ENCODE data around the gene ZNF746. TPM values are rescaled to one million over a fixed set of nuclear protein-coding genes. Genes with fewer than 3 reads are reported as not detected.

Gene ZNF746
- total RNA-seq, 1 experiment from 2014 or later = 18.5 TPM

GRCh38 chr7:149524394-149524793 lies 26.8 kb upstream of the ZNF746 start:
- TF ChIP-seq CTCF (IDR thresholded peaks at IDR 0.05; ENCODE audit: unreplicated experiment) = no peak
- no peaks in the 10 kb centered on the region for H3K36me3 Mint-ChIP-seq (ENCODE audit: insufficient read depth, unreplicated experiment)
- intact Hi-C loops (cut with micrococcal nuclease; ENCODE audit: unreplicated experiment) = no loop called here
- BruUV-seq (replicated peaks) = no TSS peak
- no peak overlapping the region for H3K27ac Mint-ChIP-seq (ENCODE audit: unreplicated experiment)
- CTCF ChIA-PET = no interaction called here
- no peaks in the 10 kb centered on the region for H3K27me3 Mint-ChIP-seq (ENCODE audit: unreplicated experiment)
- H3K9me3 Mint-ChIP-seq (ENCODE audit: low read depth, unreplicated experiment) = peaks cover 6% of the 10 kb centered on the region
- H3K4me3 Mint-ChIP-seq (ENCODE audit: low read depth, unreplicated experiment) = no peak overlapping the region
- H3K4me1 Mint-ChIP-seq (ENCODE audit: low read depth, unreplicated experiment) = no peaks in the 10 kb centered on the region
- DNase-seq = no peak

DNA sequence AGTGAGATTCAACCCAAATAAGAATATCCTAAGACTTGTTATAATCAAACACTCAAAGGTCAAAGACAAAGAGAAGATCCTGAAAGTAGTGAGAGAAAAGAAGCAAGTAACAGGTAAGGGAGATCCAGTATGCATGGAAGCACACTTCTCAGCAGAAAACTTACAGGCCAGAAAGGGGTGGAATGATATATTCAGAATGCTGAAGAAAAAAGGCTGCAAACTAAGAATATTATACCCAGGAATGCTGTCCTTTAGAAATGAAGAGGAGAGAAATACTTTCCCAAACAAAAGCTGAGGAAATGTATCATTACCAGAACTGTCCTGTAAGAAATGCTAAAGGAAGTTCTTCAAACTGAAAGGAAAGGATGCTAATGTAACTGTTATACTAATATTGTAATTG lies 12.6 kb upstream of the ZNF746 start:
- H3K9me3 Mint-ChIP-seq (ENCODE audit: low read depth, unreplicated experiment) = peaks cover 8% of the 10 kb centered on the region

GRCh38 chr7:149509774-149510173 lies 12.2 kb upstream of the ZNF746 start:
- Mint-ChIP-seq H3K27ac (ENCODE audit: unreplicated experiment) (no peak overlapping the region), H3K36me3 (ENCODE audit: insufficient read depth, unreplicated experiment) (no peaks in the 10 kb centered on the region), H3K9me3 (ENCODE audit: low read depth, unreplicated experiment) (peaks cover 9% of the 10 kb centered on the region), H3K27me3 (ENCODE audit: unreplicated experiment) (peaks cover 18% of the 10 kb centered on the region), H3K4me1 (ENCODE audit: low read depth, unreplicated experiment) (no peaks in the 10 kb centered on the region), H3K4me3 (ENCODE audit: low read depth, unreplicated experiment) (no peak overlapping the region)
- intact Hi-C loops (cut with micrococcal nuclease; ENCODE audit: unreplicated experiment) = no loop called here
- TF ChIP-seq CTCF (IDR thresholded peaks at IDR 0.05; ENCODE audit: unreplicated experiment) = no peak
- CTCF ChIA-PET = no interaction called here
- BruUV-seq (replicated peaks) = no TSS peak
- DNase-seq = no peak

More for the DNA sequence above, 12.6 kb upstream of the ZNF746 start:
- peaks cover 13% of the 10 kb centered on the region for H3K27me3 Mint-ChIP-seq (ENCODE audit: unreplicated experiment)
- CTCF ChIA-PET = no interaction called here
- no peaks in the 10 kb centered on the region for H3K4me1 Mint-ChIP-seq (ENCODE audit: low read depth, unreplicated experiment)
- TF ChIP-seq CTCF (IDR thresholded peaks at IDR 0.05; ENCODE audit: unreplicated experiment) = no peak
- no peak overlapping the region for H3K4me3 Mint-ChIP-seq (ENCODE audit: low read depth, unreplicated experiment)
- no peak for DNase-seq
- intact Hi-C loops (cut with micrococcal nuclease; ENCODE audit: unreplicated experiment) = no loop called here
- no TSS peak for BruUV-seq (replicated peaks)
- no peaks in the 10 kb centered on the region for H3K36me3 Mint-ChIP-seq (ENCODE audit: insufficient read depth, unreplicated experiment)
- no peak overlapping the region for H3K27ac Mint-ChIP-seq (ENCODE audit: unreplicated experiment)

DNA sequence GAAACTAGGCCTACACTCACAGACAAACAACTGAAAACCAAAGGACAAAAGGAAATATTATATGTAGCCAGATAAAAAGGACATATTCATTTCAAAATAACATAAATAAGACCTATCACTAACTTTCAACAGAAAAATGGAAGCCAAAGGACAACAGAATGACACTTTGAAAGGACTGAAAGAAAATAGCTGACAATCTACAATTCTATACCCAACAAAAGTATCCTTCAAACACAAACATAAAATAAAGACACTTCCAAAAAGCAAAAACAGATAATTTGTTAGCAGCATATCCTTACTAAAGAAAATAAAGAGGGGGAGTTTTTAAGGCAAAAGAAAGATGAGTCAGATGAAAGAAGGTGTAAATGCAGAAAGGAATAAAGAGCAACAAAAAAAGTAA lies 7.9 kb upstream of the ZNF746 start:
- Mint-ChIP-seq H3K4me3 (ENCODE audit: low read depth, unreplicated experiment) (no peak overlapping the region), H3K36me3 (ENCODE audit: insufficient read depth, unreplicated experiment) (no peaks in the 10 kb centered on the region), H3K4me1 (ENCODE audit: low read depth, unreplicated experiment) (no peaks in the 10 kb centered on the region), H3K27ac (ENCODE audit: unreplicated experiment) (no peak overlapping the region), H3K9me3 (ENCODE audit: low read depth, unreplicated experiment) (peaks cover 8% of the 10 kb centered on the region), H3K27me3 (ENCODE audit: unreplicated experiment) (peaks cover 26% of the 10 kb centered on the region)
- CTCF ChIA-PET = no interaction called here
- TF ChIP-seq CTCF (IDR thresholded peaks at IDR 0.05; ENCODE audit: unreplicated experiment) = no peak
- intact Hi-C loops (cut with micrococcal nuclease; ENCODE audit: unreplicated experiment) = no loop called here
- BruUV-seq (replicated peaks) = no TSS peak
- no peak for DNase-seq

DNA sequence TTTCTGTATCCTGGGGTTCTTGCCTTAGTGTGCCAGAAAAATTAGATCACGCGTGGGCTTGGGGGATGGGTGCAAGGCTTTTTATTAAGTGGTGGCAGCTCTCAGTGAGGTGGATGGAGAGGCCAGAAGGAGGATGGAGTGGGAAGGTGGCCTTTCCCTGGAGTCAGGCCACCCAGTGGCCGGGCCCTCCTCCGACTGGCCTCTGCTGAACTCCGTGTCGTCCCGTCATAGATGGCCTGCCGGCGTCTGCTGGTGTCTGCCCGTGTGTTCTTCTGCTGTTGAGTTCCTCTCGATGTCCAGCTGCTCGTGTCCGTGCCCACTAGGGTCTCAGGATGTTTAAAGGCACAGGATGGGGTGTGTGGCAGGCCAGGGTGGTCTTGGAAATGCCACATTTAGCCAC lies 4.0 kb upstream of the ZNF746 start:
- Mint-ChIP-seq H3K9me3 (ENCODE audit: low read depth, unreplicated experiment) (peaks cover 6% of the 10 kb centered on the region), H3K36me3 (ENCODE audit: insufficient read depth, unreplicated experiment) (peaks cover 11% of the 10 kb centered on the region), H3K27ac (ENCODE audit: unreplicated experiment) (no peak overlapping the region), H3K4me3 (ENCODE audit: low read depth, unreplicated experiment) (no peak overlapping the region), H3K27me3 (ENCODE audit: unreplicated experiment) (peaks cover 50% of the 10 kb centered on the region), H3K4me1 (ENCODE audit: low read depth, unreplicated experiment) (no peaks in the 10 kb centered on the region)
- TF ChIP-seq CTCF (IDR thresholded peaks at IDR 0.05; ENCODE audit: unreplicated experiment) = no peak
- intact Hi-C loops (cut with micrococcal nuclease; ENCODE audit: unreplicated experiment) = no loop called here
- BruUV-seq (replicated peaks) = no TSS peak
- no peak for DNase-seq
- CTCF ChIA-PET = no interaction called here

Data from Calu3 (cell line).